ENCODE data around the gene SH3PXD2A.

SH3PXD2A gene

GRCh38 chr10:103890194-103890658, 34.9 kb upstream of the SH3PXD2A start:
- TF ChIP-seq TAF1 (IDR thresholded peaks at IDR 0.05; ENCODE audit: borderline replicate concordance, low read depth, low read length) (no peak), POLR2A (IDR thresholded peaks at IDR 0.05; ENCODE audit: low read depth, low read length) (no peak), POLR2AphosphoS5 (IDR thresholded peaks at IDR 0.05; ENCODE audit: low read depth, low read length) (no peak)
- FAIRE-seq (no peak), DNase-seq (ENCODE audit: insufficient read length) (no peak)

GRCh38 chr10:103889121-103889720, 33.8 kb upstream of the SH3PXD2A start:
- TF ChIP-seq TAF1 (IDR thresholded peaks at IDR 0.05; ENCODE audit: borderline replicate concordance, low read depth, low read length) (no peak), POLR2AphosphoS5 (IDR thresholded peaks at IDR 0.05; ENCODE audit: low read depth, low read length) (no peak), POLR2A (IDR thresholded peaks at IDR 0.05; ENCODE audit: low read depth, low read length) (no peak)
- FAIRE-seq, result no peak
- DNase-seq (ENCODE audit: insufficient read length), result no peak

- FAIRE-seq (peak; percentile 84), DNase-seq (ENCODE audit: insufficient read length) (peak; percentile 13)
- no peak for TF ChIP-seq POLR2AphosphoS5 (IDR thresholded peaks at IDR 0.05; ENCODE audit: low read depth, low read length)
- TF ChIP-seq POLR2A (IDR thresholded peaks at IDR 0.05; ENCODE audit: low read depth, low read length), result no peak
- no peak for TF ChIP-seq TAF1 (IDR thresholded peaks at IDR 0.05; ENCODE audit: borderline replicate concordance, low read depth, low read length)
Observed at GRCh38 chr10:103888113-103888841, 32.9 kb upstream of the SH3PXD2A start.

- FAIRE-seq (no peak), DNase-seq (ENCODE audit: insufficient read length) (no peak)
- TF ChIP-seq POLR2A (IDR thresholded peaks at IDR 0.05; ENCODE audit: low read depth, low read length), result no peak
Observed at GRCh38 chr10:103885617-103886016, 30.2 kb upstream of the SH3PXD2A start.

- FAIRE-seq (peak; percentile 88), DNase-seq (ENCODE audit: insufficient read length) (peak; percentile 32)
- TF ChIP-seq POLR2AphosphoS5 (IDR thresholded peaks at IDR 0.05; ENCODE audit: low read depth, low read length) (no peak), TAF1 (IDR thresholded peaks at IDR 0.05; ENCODE audit: borderline replicate concordance, low read depth, low read length) (no peak)
Observed at GRCh38 chr10:103884681-103885139, 29.3 kb upstream of the SH3PXD2A start.

- TF ChIP-seq POLR2A (IDR thresholded peaks at IDR 0.05; ENCODE audit: low read depth, low read length) (no peak), TAF1 (IDR thresholded peaks at IDR 0.05; ENCODE audit: borderline replicate concordance, low read depth, low read length) (no peak), POLR2AphosphoS5 (IDR thresholded peaks at IDR 0.05; ENCODE audit: low read depth, low read length) (no peak)
- DNase-seq (ENCODE audit: insufficient read length), result no peak
- no peak for FAIRE-seq
Observed at GRCh38 chr10:103882285-103883007, 27.1 kb upstream of the SH3PXD2A start.

GRCh38 chr10:103881416-103882284, 26.3 kb upstream of the SH3PXD2A start:
- DNase-seq (ENCODE audit: insufficient read length), result no peak
- no peak for TF ChIP-seq TAF1 (IDR thresholded peaks at IDR 0.05; ENCODE audit: borderline replicate concordance, low read depth, low read length)
- TF ChIP-seq POLR2A (IDR thresholded peaks at IDR 0.05; ENCODE audit: low read depth, low read length), result no peak
- TF ChIP-seq POLR2AphosphoS5 (IDR thresholded peaks at IDR 0.05; ENCODE audit: low read depth, low read length), result no peak
- no peak for FAIRE-seq

GRCh38 chr10:103879831-103880230, 24.5 kb upstream of the SH3PXD2A start:
- TF ChIP-seq POLR2A (IDR thresholded peaks at IDR 0.05; ENCODE audit: low read depth, low read length) (no peak), TAF1 (IDR thresholded peaks at IDR 0.05; ENCODE audit: borderline replicate concordance, low read depth, low read length) (no peak), POLR2AphosphoS5 (IDR thresholded peaks at IDR 0.05; ENCODE audit: low read depth, low read length) (no peak)
- DNase-seq (ENCODE audit: insufficient read length), result no peak
- no peak for FAIRE-seq

- no peak for FAIRE-seq
- TF ChIP-seq POLR2A (IDR thresholded peaks at IDR 0.05; ENCODE audit: low read depth, low read length) (no peak), POLR2AphosphoS5 (IDR thresholded peaks at IDR 0.05; ENCODE audit: low read depth, low read length) (no peak), TAF1 (IDR thresholded peaks at IDR 0.05; ENCODE audit: borderline replicate concordance, low read depth, low read length) (no peak)
- DNase-seq (ENCODE audit: insufficient read length), result no peak
Observed at GRCh38 chr10:103879409-103879808, 24.0 kb upstream of the SH3PXD2A start.

GRCh38 chr10:103877861-103878260, 22.5 kb upstream of the SH3PXD2A start:
- FAIRE-seq, result no peak
- TF ChIP-seq POLR2A (IDR thresholded peaks at IDR 0.05; ENCODE audit: low read depth, low read length) (no peak), POLR2AphosphoS5 (IDR thresholded peaks at IDR 0.05; ENCODE audit: low read depth, low read length) (no peak), TAF1 (IDR thresholded peaks at IDR 0.05; ENCODE audit: borderline replicate concordance, low read depth, low read length) (no peak)
- DNase-seq (ENCODE audit: insufficient read length), result no peak

GRCh38 chr10:103876155-103876554, 20.8 kb upstream of the SH3PXD2A start:
- TF ChIP-seq TAF1 (IDR thresholded peaks at IDR 0.05; ENCODE audit: borderline replicate concordance, low read depth, low read length), result no peak
- no peak for TF ChIP-seq POLR2A (IDR thresholded peaks at IDR 0.05; ENCODE audit: low read depth, low read length)
- no peak for TF ChIP-seq POLR2AphosphoS5 (IDR thresholded peaks at IDR 0.05; ENCODE audit: low read depth, low read length)
- no peak for FAIRE-seq

More at GRCh38 chr10:103876155-103876554, 20.8 kb upstream of the SH3PXD2A start:
- no peak for DNase-seq (ENCODE audit: insufficient read length)
